SK-N-SH treated with all-trans-retinoic acid at 6 μM for 48 hours (cell line): ENCODE results near the gene TMOD3.
A peak's percentile ranks its signal among the peaks of the same experiment; 100 is the strongest.

Experiments
- ATAC-seq: fragments of 200-7000 bp; cut with Tn5 transposase; 3 replicates; pipeline ENCODE4 v1.9.1; 2020; ENCODE audit warnings: mild to moderate bottlenecking, moderate library complexity
- ARNTL ChIP-seq: fragments of 450-650 bp; formaldehyde crosslinking; IDR thresholded peaks from 2 replicates; pipeline ENCODE4 v1.5.0; 2020; ENCODE audit warnings: low read depth, mild to moderate bottlenecking, moderate library complexity, borderline replicate concordance
- BACH2 ChIP-seq: fragments of 250-450 bp; sonication (Bioruptor Pico); IDR thresholded peaks from 2 replicates; pipeline ENCODE4 v1.9.0; 2021; ENCODE audit warnings: mild to moderate bottlenecking, borderline replicate concordance
- CSDC2 ChIP-seq: fragments of 250-450 bp; sonication (Bioruptor Pico); IDR thresholded peaks from 2 replicates; pipeline ENCODE4 v1.5.0; 2020; ENCODE audit warnings: mild to moderate bottlenecking, moderate library complexity
- CSRNP3 ChIP-seq: fragments of 250-450 bp; sonication (Bioruptor Pico); IDR thresholded peaks from 2 replicates; pipeline ENCODE4 v1.5.1; 2021; ENCODE audit warnings: mild to moderate bottlenecking, moderate library complexity
- ESRRG ChIP-seq: fragments of 250-450 bp; sonication (Bioruptor Pico); IDR thresholded peaks from 2 replicates; pipeline ENCODE4 v1.6.1; 2021; ENCODE audit warnings: mild to moderate bottlenecking
- ISL1 ChIP-seq: fragments of 250-450 bp; sonication (Bioruptor Pico); IDR thresholded peaks from 2 replicates; pipeline ENCODE4 v2.1.2; 2022; ENCODE audit warnings: mild to moderate bottlenecking, moderate library complexity
- OSR1 ChIP-seq: fragments of 250-450 bp; sonication (Bioruptor Pico); IDR thresholded peaks from 2 replicates; pipeline ENCODE4 v1.8.0; 2022; ENCODE audit warnings: moderate library complexity, mild to moderate bottlenecking, inconsistent platforms
- RARB ChIP-seq: fragments of 250-450 bp; sonication (Bioruptor Pico); IDR thresholded peaks from 2 replicates; pipeline ENCODE4 v1.8.0; 2021; ENCODE audit warnings: mild to moderate bottlenecking, moderate library complexity
- SNAI2 ChIP-seq: fragments of 250-450 bp; sonication (Bioruptor Pico); IDR thresholded peaks from 2 replicates; pipeline ENCODE4 v1.5.0; 2020; ENCODE audit warnings: mild to moderate bottlenecking, moderate library complexity
- TOX ChIP-seq: fragments of 250-450 bp; sonication (Bioruptor Pico); IDR thresholded peaks from 2 replicates; pipeline ENCODE4 v1.8.0; 2021; ENCODE audit warnings: mild to moderate bottlenecking, moderate library complexity, borderline replicate concordance
- ZC3H10 ChIP-seq: fragments of 250-450 bp; sonication (Bioruptor Pico); IDR thresholded peaks from 2 replicates; pipeline ENCODE4 v1.5.1; 2021; ENCODE audit warnings: mild to moderate bottlenecking, moderate library complexity
- ZFP3 ChIP-seq: fragments of 250-450 bp; sonication (Bioruptor Pico); IDR thresholded peaks from 2 replicates; pipeline ENCODE4 v1.5.0; 2020; ENCODE audit warnings: mild to moderate bottlenecking, moderate library complexity
- ZFP30 ChIP-seq: fragments of 450-650 bp; formaldehyde crosslinking; IDR thresholded peaks from 2 replicates; pipeline ENCODE4 v1.5.0; 2022; ENCODE audit warnings: mild to moderate bottlenecking, moderate library complexity
- ZNF565 ChIP-seq: fragments of 450-650 bp; formaldehyde crosslinking; conservative IDR thresholded peaks from 2 replicates; pipeline ENCODE4 v1.5.0; 2020; ENCODE audit warnings: low read depth, mild to moderate bottlenecking, moderate library complexity
- ZNF70 ChIP-seq: fragments of 450-650 bp; formaldehyde crosslinking; IDR thresholded peaks from 2 replicates; pipeline ENCODE4 v1.5.0; 2020; ENCODE audit warnings: mild to moderate bottlenecking, moderate library complexity
- ZNF8 ChIP-seq: fragments of 450-650 bp; formaldehyde crosslinking; IDR thresholded peaks from 2 replicates; pipeline ENCODE4 v1.5.0; 2020; ENCODE audit warnings: mild to moderate bottlenecking, moderate library complexity
- TF ChIP-seq, protein P1 (sequence below): fragments of 250-450 bp; sonication (Bioruptor Pico); IDR thresholded peaks from 2 replicates; pipeline ENCODE4 v1.5.0; 2020; ENCODE audit warnings: mild to moderate bottlenecking, moderate library complexity
- TF ChIP-seq, protein P2 (sequence below): fragments of 250-450 bp; sonication (Bioruptor Pico); IDR thresholded peaks from 2 replicates; pipeline ENCODE4 v1.5.1; 2020; ENCODE audit warnings: low read depth, mild to moderate bottlenecking, moderate library complexity
- TF ChIP-seq, protein P3 (sequence below): fragments of 250-450 bp; sonication (Bioruptor Pico); IDR thresholded peaks from 2 replicates; pipeline ENCODE4 v1.8.0; 2020; ENCODE audit warnings: mild to moderate bottlenecking, moderate library complexity, borderline replicate concordance
- TF ChIP-seq, protein P4 (sequence below): fragments of 250-450 bp; sonication (Bioruptor Pico); IDR thresholded peaks from 2 replicates; pipeline ENCODE4 v1.8.0; 2021; ENCODE audit warnings: low read depth, mild to moderate bottlenecking, moderate library complexity, borderline replicate concordance

TMOD3 gene

DNA sequence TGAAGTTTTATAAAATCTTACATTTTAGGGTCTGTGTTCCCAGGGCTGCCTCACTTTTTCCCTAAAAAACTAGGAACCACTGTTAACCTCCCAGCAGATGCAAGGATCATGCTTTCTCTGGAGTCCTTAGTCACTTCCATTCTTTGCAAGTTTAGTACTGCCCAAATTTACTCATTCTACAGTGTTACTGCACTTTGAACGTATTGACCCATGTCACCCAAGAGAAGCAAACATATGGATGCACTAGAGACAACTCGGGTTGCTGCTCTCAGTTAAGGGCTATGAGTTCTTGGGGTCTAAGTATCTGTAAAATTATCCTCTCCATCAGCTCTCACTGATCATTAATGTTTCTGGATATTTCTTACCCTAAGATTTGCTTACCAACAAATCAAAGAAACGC, 83.1 kb downstream of the TMOD3 start:
- TF ChIP-seq ESRRG (CRISPR knock-in tag): no peak
- TF ChIP-seq ISL1: no peak
- TF ChIP-seq ARNTL (CRISPR knock-in tag): no peak
- no peak for TF ChIP-seq ZNF70 (CRISPR knock-in tag)
- no peak for TF ChIP-seq TOX (CRISPR knock-in tag)
- TF ChIP-seq, protein P1, sequence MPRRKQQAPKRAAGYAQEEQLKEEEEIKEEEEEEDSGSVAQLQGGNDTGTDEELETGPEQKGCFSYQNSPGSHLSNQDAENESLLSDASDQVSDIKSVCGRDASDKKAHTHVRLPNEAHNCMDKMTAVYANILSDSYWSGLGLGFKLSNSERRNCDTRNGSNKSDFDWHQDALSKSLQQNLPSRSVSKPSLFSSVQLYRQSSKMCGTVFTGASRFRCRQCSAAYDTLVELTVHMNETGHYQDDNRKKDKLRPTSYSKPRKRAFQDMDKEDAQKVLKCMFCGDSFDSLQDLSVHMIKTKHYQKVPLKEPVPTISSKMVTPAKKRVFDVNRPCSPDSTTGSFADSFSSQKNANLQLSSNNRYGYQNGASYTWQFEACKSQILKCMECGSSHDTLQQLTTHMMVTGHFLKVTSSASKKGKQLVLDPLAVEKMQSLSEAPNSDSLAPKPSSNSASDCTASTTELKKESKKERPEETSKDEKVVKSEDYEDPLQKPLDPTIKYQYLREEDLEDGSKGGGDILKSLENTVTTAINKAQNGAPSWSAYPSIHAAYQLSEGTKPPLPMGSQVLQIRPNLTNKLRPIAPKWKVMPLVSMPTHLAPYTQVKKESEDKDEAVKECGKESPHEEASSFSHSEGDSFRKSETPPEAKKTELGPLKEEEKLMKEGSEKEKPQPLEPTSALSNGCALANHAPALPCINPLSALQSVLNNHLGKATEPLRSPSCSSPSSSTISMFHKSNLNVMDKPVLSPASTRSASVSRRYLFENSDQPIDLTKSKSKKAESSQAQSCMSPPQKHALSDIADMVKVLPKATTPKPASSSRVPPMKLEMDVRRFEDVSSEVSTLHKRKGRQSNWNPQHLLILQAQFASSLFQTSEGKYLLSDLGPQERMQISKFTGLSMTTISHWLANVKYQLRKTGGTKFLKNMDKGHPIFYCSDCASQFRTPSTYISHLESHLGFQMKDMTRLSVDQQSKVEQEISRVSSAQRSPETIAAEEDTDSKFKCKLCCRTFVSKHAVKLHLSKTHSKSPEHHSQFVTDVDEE (CRISPR knock-in tag): no peak
- TF ChIP-seq ZFP3: no peak
- TF ChIP-seq, protein P2, sequence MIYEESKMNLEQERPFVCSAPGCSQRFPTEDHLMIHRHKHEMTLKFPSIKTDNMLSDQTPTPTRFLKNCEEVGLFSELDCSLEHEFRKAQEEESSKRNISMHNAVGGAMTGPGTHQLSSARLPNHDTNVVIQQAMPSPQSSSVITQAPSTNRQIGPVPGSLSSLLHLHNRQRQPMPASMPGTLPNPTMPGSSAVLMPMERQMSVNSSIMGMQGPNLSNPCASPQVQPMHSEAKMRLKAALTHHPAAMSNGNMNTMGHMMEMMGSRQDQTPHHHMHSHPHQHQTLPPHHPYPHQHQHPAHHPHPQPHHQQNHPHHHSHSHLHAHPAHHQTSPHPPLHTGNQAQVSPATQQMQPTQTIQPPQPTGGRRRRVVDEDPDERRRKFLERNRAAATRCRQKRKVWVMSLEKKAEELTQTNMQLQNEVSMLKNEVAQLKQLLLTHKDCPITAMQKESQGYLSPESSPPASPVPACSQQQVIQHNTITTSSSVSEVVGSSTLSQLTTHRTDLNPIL (CRISPR knock-in tag): no peak
- no peak for TF ChIP-seq ZFP30 (CRISPR knock-in tag)
- no peak for TF ChIP-seq OSR1 (CRISPR knock-in tag)

GRCh38 chr15:51917493-51917892, 88.0 kb downstream of the TMOD3 start:
- TF ChIP-seq RARB (CRISPR knock-in tag) (no peak), ZNF70 (CRISPR knock-in tag) (no peak), CSDC2 (CRISPR knock-in tag) (no peak), ZFP30 (CRISPR knock-in tag) (no peak), ISL1 (no peak), SNAI2 (CRISPR knock-in tag) (no peak), ESRRG (CRISPR knock-in tag) (no peak), CSRNP3 (CRISPR knock-in tag) (no peak), ZNF8 (CRISPR knock-in tag) (no peak), ZNF565 (CRISPR knock-in tag) (no peak), TOX (CRISPR knock-in tag) (no peak), ARNTL (CRISPR knock-in tag) (no peak), OSR1 (CRISPR knock-in tag) (no peak), BACH2 (no peak), ZC3H10 (CRISPR knock-in tag) (no peak)
- TF ChIP-seq, protein P3, sequence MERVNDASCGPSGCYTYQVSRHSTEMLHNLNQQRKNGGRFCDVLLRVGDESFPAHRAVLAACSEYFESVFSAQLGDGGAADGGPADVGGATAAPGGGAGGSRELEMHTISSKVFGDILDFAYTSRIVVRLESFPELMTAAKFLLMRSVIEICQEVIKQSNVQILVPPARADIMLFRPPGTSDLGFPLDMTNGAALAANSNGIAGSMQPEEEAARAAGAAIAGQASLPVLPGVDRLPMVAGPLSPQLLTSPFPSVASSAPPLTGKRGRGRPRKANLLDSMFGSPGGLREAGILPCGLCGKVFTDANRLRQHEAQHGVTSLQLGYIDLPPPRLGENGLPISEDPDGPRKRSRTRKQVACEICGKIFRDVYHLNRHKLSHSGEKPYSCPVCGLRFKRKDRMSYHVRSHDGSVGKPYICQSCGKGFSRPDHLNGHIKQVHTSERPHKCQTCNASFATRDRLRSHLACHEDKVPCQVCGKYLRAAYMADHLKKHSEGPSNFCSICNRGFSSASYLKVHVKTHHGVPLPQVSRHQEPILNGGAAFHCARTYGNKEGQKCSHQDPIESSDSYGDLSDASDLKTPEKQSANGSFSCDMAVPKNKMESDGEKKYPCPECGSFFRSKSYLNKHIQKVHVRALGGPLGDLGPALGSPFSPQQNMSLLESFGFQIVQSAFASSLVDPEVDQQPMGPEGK (CRISPR knock-in tag): no peak
- TF ChIP-seq, protein P1 (CRISPR knock-in tag): no peak
- TF ChIP-seq, protein P4, sequence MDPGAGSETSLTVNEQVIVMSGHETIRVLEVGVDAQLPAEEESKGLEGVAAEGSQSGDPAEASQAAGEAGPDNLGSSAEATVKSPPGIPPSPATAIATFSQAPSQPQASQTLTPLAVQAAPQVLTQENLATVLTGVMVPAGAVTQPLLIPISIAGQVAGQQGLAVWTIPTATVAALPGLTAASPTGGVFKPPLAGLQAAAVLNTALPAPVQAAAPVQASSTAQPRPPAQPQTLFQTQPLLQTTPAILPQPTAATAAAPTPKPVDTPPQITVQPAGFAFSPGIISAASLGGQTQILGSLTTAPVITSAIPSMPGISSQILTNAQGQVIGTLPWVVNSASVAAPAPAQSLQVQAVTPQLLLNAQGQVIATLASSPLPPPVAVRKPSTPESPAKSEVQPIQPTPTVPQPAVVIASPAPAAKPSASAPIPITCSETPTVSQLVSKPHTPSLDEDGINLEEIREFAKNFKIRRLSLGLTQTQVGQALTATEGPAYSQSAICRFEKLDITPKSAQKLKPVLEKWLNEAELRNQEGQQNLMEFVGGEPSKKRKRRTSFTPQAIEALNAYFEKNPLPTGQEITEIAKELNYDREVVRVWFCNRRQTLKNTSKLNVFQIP (CRISPR knock-in tag): no peak
- TF ChIP-seq, protein P2 (CRISPR knock-in tag): no peak
- ATAC-seq: peak; percentile 94

More for the DNA sequence above, 83.1 kb downstream of the TMOD3 start:
- ATAC-seq: no peak
